ENCODE results near the gene ME1.

The ME1 gene

DNA sequence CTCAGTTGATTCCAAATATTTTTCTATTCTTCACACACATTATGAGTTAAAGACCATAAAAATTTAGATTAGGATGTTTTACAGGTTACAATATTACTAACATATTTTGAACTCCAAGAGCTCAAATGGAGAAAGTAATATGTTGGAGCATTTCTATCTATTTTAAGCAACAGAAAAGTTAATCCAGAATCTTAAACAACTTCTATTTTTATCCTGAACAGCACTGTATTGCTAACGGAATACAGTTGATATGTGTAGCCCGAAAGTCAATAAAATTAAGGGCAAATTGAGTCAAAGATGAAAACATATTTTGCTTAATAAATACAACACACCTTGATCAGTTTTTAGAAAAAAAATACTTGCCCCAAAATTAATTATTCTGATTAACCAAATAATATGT is 97.4 kb downstream of the ME1 start:
- TF ChIP-seq, protein P1, sequence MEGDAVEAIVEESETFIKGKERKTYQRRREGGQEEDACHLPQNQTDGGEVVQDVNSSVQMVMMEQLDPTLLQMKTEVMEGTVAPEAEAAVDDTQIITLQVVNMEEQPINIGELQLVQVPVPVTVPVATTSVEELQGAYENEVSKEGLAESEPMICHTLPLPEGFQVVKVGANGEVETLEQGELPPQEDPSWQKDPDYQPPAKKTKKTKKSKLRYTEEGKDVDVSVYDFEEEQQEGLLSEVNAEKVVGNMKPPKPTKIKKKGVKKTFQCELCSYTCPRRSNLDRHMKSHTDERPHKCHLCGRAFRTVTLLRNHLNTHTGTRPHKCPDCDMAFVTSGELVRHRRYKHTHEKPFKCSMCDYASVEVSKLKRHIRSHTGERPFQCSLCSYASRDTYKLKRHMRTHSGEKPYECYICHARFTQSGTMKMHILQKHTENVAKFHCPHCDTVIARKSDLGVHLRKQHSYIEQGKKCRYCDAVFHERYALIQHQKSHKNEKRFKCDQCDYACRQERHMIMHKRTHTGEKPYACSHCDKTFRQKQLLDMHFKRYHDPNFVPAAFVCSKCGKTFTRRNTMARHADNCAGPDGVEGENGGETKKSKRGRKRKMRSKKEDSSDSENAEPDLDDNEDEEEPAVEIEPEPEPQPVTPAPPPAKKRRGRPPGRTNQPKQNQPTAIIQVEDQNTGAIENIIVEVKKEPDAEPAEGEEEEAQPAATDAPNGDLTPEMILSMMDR (conservative IDR thresholded peaks at IDR 0.05; ENCODE audit: low read depth, low read length) = no peak
- no peak overlapping the region for H3K4me3 ChIP-seq (ENCODE audit: low read depth, low read length)
- DNase-seq (ENCODE audit: low read depth) = no peak

DNA sequence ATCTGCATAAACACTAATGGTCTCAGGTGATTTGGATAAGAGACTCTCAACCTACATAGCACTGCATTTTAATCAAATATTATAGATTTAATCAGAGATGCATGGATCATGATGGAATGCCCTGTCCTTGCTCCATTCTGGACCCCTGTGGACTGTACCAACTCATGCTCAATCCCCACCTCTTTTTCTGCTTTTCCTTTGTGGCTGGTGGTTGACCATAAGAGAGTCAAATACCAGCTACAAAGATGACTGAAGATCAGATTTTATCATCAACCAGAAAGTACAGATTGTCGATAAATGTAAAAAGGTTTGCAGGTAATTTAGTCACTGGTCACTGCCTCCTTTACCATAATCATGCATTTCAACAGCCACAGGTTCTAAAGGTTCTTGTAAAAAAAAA is 116.2 kb downstream of the ME1 start:
- H3K4me3 ChIP-seq (ENCODE audit: low read depth, low read length) = no peak overlapping the region
- DNase-seq (ENCODE audit: low read depth) = no peak
- TF ChIP-seq, protein P1 (conservative IDR thresholded peaks at IDR 0.05; ENCODE audit: low read depth, low read length) = no peak

DNA sequence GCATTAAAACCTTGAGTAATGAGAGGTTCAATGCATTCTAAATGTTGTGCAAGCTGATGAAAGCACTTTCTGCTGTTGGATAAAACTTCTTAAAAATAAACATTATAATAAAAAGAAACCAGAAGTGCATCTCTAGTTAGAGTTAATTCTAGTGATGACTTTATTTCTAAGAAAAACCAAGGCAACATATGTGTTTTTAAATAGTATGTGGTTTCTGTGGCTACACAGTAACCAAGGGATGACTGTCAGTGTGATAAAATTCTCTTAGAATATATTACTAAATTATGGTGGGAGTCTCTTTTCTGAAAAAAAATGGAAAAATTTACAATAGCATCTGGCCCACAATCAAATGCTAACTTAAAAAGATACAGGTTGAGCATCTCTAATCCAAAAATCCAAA is 117.0 kb downstream of the ME1 start:
- TF ChIP-seq, protein P1 (conservative IDR thresholded peaks at IDR 0.05; ENCODE audit: low read depth, low read length) = no peak
- no peak for DNase-seq (ENCODE audit: low read depth)
- H3K4me3 ChIP-seq (ENCODE audit: low read depth, low read length) = no peak overlapping the region

DNA sequence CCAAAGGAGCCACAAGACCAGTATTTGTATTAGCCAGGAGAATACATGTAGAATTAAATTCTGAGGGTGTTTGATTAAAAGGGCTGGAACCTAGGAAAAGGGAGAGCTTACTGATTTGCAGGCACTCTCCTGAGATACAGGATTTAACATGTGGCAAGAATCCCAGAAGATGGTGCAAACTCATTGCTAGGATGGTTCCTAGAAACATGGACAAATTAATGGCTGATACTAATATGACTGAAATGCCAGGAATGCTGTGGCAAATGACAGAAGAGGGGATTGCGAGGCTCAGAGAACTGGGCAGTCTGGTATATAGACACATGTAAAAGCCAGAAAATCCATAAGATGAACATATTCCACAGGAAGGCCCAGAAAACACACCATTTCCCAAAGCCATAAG is 119.6 kb downstream of the ME1 start:
- no peak overlapping the region for H3K4me3 ChIP-seq (ENCODE audit: low read depth, low read length)
- TF ChIP-seq, protein P1 (conservative IDR thresholded peaks at IDR 0.05; ENCODE audit: low read depth, low read length) = no peak
- no peak for DNase-seq (ENCODE audit: low read depth)

DNA sequence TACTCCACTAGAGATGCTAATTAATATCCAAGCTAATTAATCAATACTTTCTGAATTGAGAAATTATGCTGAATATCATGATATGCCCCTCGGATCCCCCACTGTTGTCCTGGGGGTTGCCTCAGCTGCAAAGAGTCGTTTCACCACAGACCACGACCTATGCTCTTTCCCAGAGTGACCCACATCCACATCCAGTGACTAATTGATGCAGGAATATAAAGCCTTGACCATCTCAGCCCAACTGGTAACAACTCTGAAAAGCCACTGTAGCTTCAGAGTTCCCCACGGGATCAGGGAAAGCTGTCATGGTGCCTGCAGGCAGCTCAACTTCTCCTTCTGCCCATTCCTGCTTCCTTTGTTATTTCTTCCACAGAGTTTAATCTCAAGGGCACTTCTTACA is 120.8 kb downstream of the ME1 start:
- TF ChIP-seq, protein P1 (conservative IDR thresholded peaks at IDR 0.05; ENCODE audit: low read depth, low read length) = no peak

DNA sequence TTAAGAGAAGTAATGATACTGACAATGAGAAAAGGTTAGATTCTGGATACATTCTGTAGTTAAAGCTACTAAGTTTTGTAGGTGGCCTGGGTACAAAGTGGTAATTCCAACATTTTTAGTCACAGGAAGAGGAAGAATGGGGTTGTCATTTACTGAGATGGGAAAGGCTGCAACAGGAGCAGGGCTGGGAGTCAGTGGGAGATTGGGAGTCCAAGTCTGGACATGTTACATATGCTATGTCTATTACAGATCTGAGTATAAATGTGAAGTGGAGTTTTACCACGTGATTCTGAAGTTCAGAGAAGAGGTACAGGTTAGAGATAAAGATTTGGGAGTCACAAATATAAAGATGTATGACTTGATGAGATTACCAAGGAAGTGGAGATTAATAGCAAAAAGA is 121.5 kb downstream of the ME1 start:
- no peak overlapping the region for H3K4me3 ChIP-seq (ENCODE audit: low read depth, low read length)
- TF ChIP-seq, protein P1 (conservative IDR thresholded peaks at IDR 0.05; ENCODE audit: low read depth, low read length) = no peak
- DNase-seq (ENCODE audit: low read depth) = no peak

More for the DNA sequence above, 120.8 kb downstream of the ME1 start:
- no peak for DNase-seq (ENCODE audit: low read depth)
- no peak overlapping the region for H3K4me3 ChIP-seq (ENCODE audit: low read depth, low read length)

DNA sequence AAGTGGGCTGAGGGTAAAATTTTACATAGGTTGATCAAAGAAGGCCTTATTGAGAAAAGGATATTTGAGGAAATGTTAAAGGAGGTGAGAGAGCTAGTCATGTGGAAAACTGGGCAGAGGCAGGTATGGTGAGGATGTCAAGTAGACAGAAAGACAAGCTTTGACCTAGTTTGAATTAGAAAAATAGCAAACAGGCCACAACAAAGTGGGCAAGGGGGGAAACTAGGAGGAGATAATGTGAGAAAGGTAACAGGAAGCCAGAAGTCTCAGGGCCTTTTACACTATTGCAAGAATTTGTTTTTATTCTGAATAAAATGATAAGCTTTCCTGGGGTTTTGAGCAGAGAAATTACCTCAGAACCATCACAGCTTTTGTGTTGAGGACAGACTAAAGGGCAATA is 122.0 kb downstream of the ME1 start:
- TF ChIP-seq, protein P1 (conservative IDR thresholded peaks at IDR 0.05; ENCODE audit: low read depth, low read length) = no peak
- H3K4me3 ChIP-seq (ENCODE audit: low read depth, low read length) = no peak overlapping the region
- no peak for DNase-seq (ENCODE audit: low read depth)

All from choroid plexus epithelial cell (primary cell).